Osteoblast (primary cell): Measurements from ENCODE around the gene HOXB3. TPM values are rescaled to one million over a fixed set of nuclear protein-coding genes. Genes with fewer than 3 reads are reported as not detected.
A peak's percentile ranks its signal among the peaks of the same experiment; 100 is the strongest.

Source experiments
- DNase-seq: peaks from one replicate; pipeline ENCODE4 v3.0.0; 2011; ENCODE audit warnings: low spot score, mixed read lengths; ENCODE audit not compliant: insufficient read length; ENCODE audit errors: missing footprints
- H2AFZ ChIP-seq: 2 replicates; pipeline ENCODE4 v1.6.0; 2011; ENCODE audit warnings: mild to moderate bottlenecking, low read length
- H3K27ac ChIP-seq: 2 replicates; pipeline ENCODE4 v1.5.1; 2011; ENCODE audit warnings: mild to moderate bottlenecking, low read depth, low read length, moderate library complexity
- H3K27me3 ChIP-seq: 2 replicates; pipeline ENCODE4 v1.6.0; 2012; ENCODE audit warnings: mild to moderate bottlenecking, control low read depth, inconsistent platforms, low read length, moderate library complexity; ENCODE audit not compliant: insufficient read depth
- H3K36me3 ChIP-seq: 2 replicates; pipeline ENCODE4 v1.5.1; 2011; ENCODE audit warnings: mild to moderate bottlenecking, low read length, control low read depth, moderate library complexity; ENCODE audit not compliant: insufficient read depth
- H3K4me1 ChIP-seq: 2 replicates; pipeline ENCODE4 v1.5.1; 2011; ENCODE audit warnings: mild to moderate bottlenecking, low read length, control low read depth, moderate library complexity; ENCODE audit not compliant: insufficient read depth
- H3K4me2 ChIP-seq: 2 replicates; pipeline ENCODE4 v1.6.0; 2011; ENCODE audit warnings: mild to moderate bottlenecking, low read length; ENCODE audit not compliant: insufficient read depth
- H3K4me3 ChIP-seq: fragments of 200-600 bp; sonication (generic); 3 replicates; pipeline ENCODE4 v1.5.1; 2012; ENCODE audit warnings: mild to moderate bottlenecking, low read length, inconsistent platforms; ENCODE audit not compliant: insufficient read depth
- H3K79me2 ChIP-seq: 2 replicates; pipeline ENCODE4 v1.6.0; 2012; ENCODE audit warnings: mild to moderate bottlenecking, low read length, control low read depth, inconsistent platforms; ENCODE audit not compliant: insufficient read depth
- H3K9me3 ChIP-seq: 2 replicates; pipeline ENCODE4 v1.5.1; 2011; ENCODE audit warnings: low read depth, low read length, control low read depth
- H4K20me1 ChIP-seq: 2 replicates; pipeline ENCODE4 v1.6.0; 2012; ENCODE audit warnings: mild to moderate bottlenecking, low read length, control low read depth; ENCODE audit not compliant: insufficient read depth
- CTCF ChIP-seq: IDR thresholded peaks from 2 replicates; pipeline ENCODE4 v1.5.1; 2011; ENCODE audit warnings: mild to moderate bottlenecking, low read depth, low read length, moderate library complexity; ENCODE audit errors: extremely low read depth
- total RNA-seq: library from RNA; depleted of rRNA; stranded (reverse); fragments of >200 nt; gene quantifications from 2 replicates; pipeline ENCODE4 v1.2.3, GENCODE V29; 2012

Gene HOXB3
- total RNA-seq, 1 donor = 1.8 TPM

- H3K27ac ChIP-seq = no peak overlapping the region
- H3K9me3 ChIP-seq = no peaks in the 10 kb centered on the region
- peak overlapping the region; percentile 58 for H3K4me3 ChIP-seq
- H3K4me1 ChIP-seq = no peaks in the 10 kb centered on the region
- H2AFZ ChIP-seq = no peak overlapping the region
- DNase-seq = no peak
- H3K4me2 ChIP-seq = peak overlapping the region; percentile 60
- no peak for TF ChIP-seq CTCF
- peaks cover 98% of the 10 kb centered on the region for H3K27me3 ChIP-seq
- H3K79me2 ChIP-seq = no peaks in the 10 kb centered on the region
- no peaks in the 10 kb centered on the region for H4K20me1 ChIP-seq
- no peaks in the 10 kb centered on the region for H3K36me3 ChIP-seq
Measured at GRCh38 chr17:48597528-48597777, 7.4 kb upstream of the HOXB3 start.

GRCh38 chr17:48596735-48597527, 6.9 kb upstream of the HOXB3 start:
- Histone ChIP-seq H3K4me3 (peak overlapping the region; percentile 58), H3K4me2 (peak overlapping the region; percentile 60), H3K27me3 (peaks cover 98% of the 10 kb centered on the region), H3K79me2 (no peaks in the 10 kb centered on the region), H3K4me1 (no peaks in the 10 kb centered on the region), H2AFZ (no peak overlapping the region), H3K27ac (no peak overlapping the region), H3K9me3 (no peaks in the 10 kb centered on the region), H4K20me1 (no peaks in the 10 kb centered on the region), H3K36me3 (no peaks in the 10 kb centered on the region)
- no peak for TF ChIP-seq CTCF
- DNase-seq = no peak

- peaks cover 97% of the 10 kb centered on the region for H3K27me3 ChIP-seq
- TF ChIP-seq CTCF = no peak
- H3K79me2 ChIP-seq = no peaks in the 10 kb centered on the region
- no peaks in the 10 kb centered on the region for H3K9me3 ChIP-seq
- no peak overlapping the region for H3K4me3 ChIP-seq
- H4K20me1 ChIP-seq = no peaks in the 10 kb centered on the region
- DNase-seq = no peak
- H3K4me2 ChIP-seq = no peak overlapping the region
- no peaks in the 10 kb centered on the region for H3K4me1 ChIP-seq
- H3K27ac ChIP-seq = no peak overlapping the region
- H3K36me3 ChIP-seq = no peaks in the 10 kb centered on the region
- H2AFZ ChIP-seq = no peak overlapping the region
Measured at GRCh38 chr17:48596000-48596734, 6.1 kb upstream of the HOXB3 start.

GRCh38 chr17:48595278-48595999, 5.4 kb upstream of the HOXB3 start:
- Histone ChIP-seq H3K4me2 (no peak overlapping the region), H3K36me3 (no peaks in the 10 kb centered on the region), H3K27me3 (peaks cover 97% of the 10 kb centered on the region), H3K79me2 (no peaks in the 10 kb centered on the region), H3K4me3 (no peak overlapping the region), H3K27ac (no peak overlapping the region), H3K9me3 (no peaks in the 10 kb centered on the region), H4K20me1 (no peaks in the 10 kb centered on the region), H2AFZ (no peak overlapping the region), H3K4me1 (no peaks in the 10 kb centered on the region)
- TF ChIP-seq CTCF = no peak
- DNase-seq = no peak
